HepG2 (cell line): ENCODE results near the gene SRRM1. TPM values are rescaled to one million over a fixed set of nuclear protein-coding genes. Genes with fewer than 3 reads are reported as not detected.

ENCODE experiments used
- ARHGAP35 ChIP-seq: sonication (generic); formaldehyde crosslinking; IDR thresholded peaks from 2 replicates; pipeline ENCODE4 v1.9.0; 2022; ENCODE audit warnings: mild to moderate bottlenecking, inconsistent platforms, moderate library complexity, missing genetic modification reagents, borderline replicate concordance
- BRD4 ChIP-seq: sonication (generic); formaldehyde crosslinking; IDR thresholded peaks from 2 replicates; pipeline ENCODE4 v1.4.0; 2020; ENCODE audit warnings: missing genetic modification reagents
- CHD2 ChIP-seq: IDR thresholded peaks from 2 replicates; pipeline ENCODE4 v1.6.1; 2011; ENCODE audit warnings: low read depth, low read length, improper control_type of control experiment
- DMAP1 ChIP-seq: IDR thresholded peaks from 2 replicates; pipeline ENCODE4 v1.6.1; 2016
- FOXK2 ChIP-seq: fragments of 450-650 bp; IDR thresholded peaks from 2 replicates; pipeline ENCODE4 v1.6.1; 2016
- GLMP ChIP-seq: sonication (generic); formaldehyde crosslinking; IDR thresholded peaks from 2 replicates; pipeline ENCODE4 v1.9.0; 2021; ENCODE audit warnings: missing genetic modification reagents, mild to moderate bottlenecking, borderline replicate concordance
- PHB2 ChIP-seq: fragments of 450-650 bp; IDR thresholded peaks from 2 replicates; pipeline ENCODE4 v1.6.1; 2018; ENCODE audit not compliant: partially characterized antibody
- PHF5A ChIP-seq: IDR thresholded peaks from one replicate; pipeline ENCODE4 v1.6.1; 2018; ENCODE audit warnings: low read depth, missing genetic modification reagents; ENCODE audit not compliant: unreplicated experiment
- SRSF1 ChIP-seq: fragments of 200-400 bp; formaldehyde crosslinking; optimal IDR thresholded peaks from 2 replicates; pipeline ENCODE3; 2017; ENCODE audit warnings: mild to moderate bottlenecking, low read depth, low read length, moderate library complexity
- WIZ ChIP-seq: sonication (generic); formaldehyde crosslinking; IDR thresholded peaks from 2 replicates; pipeline ENCODE4 v1.5.1; 2020; ENCODE audit warnings: mild to moderate bottlenecking, missing genetic modification reagents
- ZBTB3 ChIP-seq: sonication (generic); formaldehyde crosslinking; IDR thresholded peaks from 2 replicates; pipeline ENCODE4 v1.4.0; 2020; ENCODE audit warnings: low read depth, mild to moderate bottlenecking, moderate library complexity, missing genetic modification reagents, borderline replicate concordance
- ZNF256 ChIP-seq: sonication (generic); formaldehyde crosslinking; conservative IDR thresholded peaks from 2 replicates; pipeline ENCODE4 v1.4.0; 2020; ENCODE audit warnings: missing genetic modification reagents
- ZNF337 ChIP-seq: sonication (generic); formaldehyde crosslinking; IDR thresholded peaks from 2 replicates; pipeline ENCODE4 v1.5.1; 2020; ENCODE audit warnings: missing genetic modification reagents, low read depth, mild to moderate bottlenecking, borderline replicate concordance
- ZNF383 ChIP-seq: sonication (generic); formaldehyde crosslinking; IDR thresholded peaks from 2 replicates; pipeline ENCODE4 v1.4.0; 2020; ENCODE audit warnings: missing genetic modification reagents, mild to moderate bottlenecking, borderline replicate concordance
- ZNF747 ChIP-seq: sonication (generic); formaldehyde crosslinking; IDR thresholded peaks from 2 replicates; pipeline ENCODE4 v1.8.1; 2023; ENCODE audit warnings: missing genetic modification reagents, mild to moderate bottlenecking, borderline replicate concordance
- ZNF773 ChIP-seq: sonication (generic); formaldehyde crosslinking; IDR thresholded peaks from 2 replicates; pipeline ENCODE4 v1.4.0; 2020; ENCODE audit warnings: missing genetic modification reagents, borderline replicate concordance
- ZSCAN21 ChIP-seq: sonication (generic); formaldehyde crosslinking; IDR thresholded peaks from 2 replicates; pipeline ENCODE4 v1.8.0; 2022; ENCODE audit warnings: mild to moderate bottlenecking, missing genetic modification reagents, moderate library complexity, borderline replicate concordance
- polyA plus RNA-seq, 8 experiments: library from polyadenylated mRNA; depleted of rRNA in 3 of 8; stranded (reverse) in 7 of 8; unstranded in 1 of 8; fragments of >200 nt; fragmentation: Illumina TruSeq in 4 of 8; extraction: Trizol in 4 of 8; gene quantifications; 2 replicates each; pipeline versions ENCODE4 v1.2.1 to v1.2.3, GENCODE V29; 2011 to 2016; ENCODE audit warnings: low read depth in 4 of 8, missing spikeins in 1 of 8, mixed read lengths in 1 of 8; ENCODE audit not compliant: insufficient read depth in 1 of 8
- total RNA-seq, 5 experiments: library from RNA; depleted of rRNA; stranded (reverse); fragments of >200 nt; fragmentation: Illumina TruSeq; extraction: Trizol; gene quantifications; 2 replicates each; pipeline ENCODE4 v1.2.3, GENCODE V29; 2016; ENCODE audit warnings: low read depth in 1 of 5
- TF ChIP-seq, protein P1 (sequence below): sonication (generic); formaldehyde crosslinking; IDR thresholded peaks from 2 replicates; pipeline ENCODE4 v1.9.0; 2021; ENCODE audit warnings: missing genetic modification reagents, borderline replicate concordance
- TF ChIP-seq, protein P2 (sequence below): sonication (generic); formaldehyde crosslinking; IDR thresholded peaks from 2 replicates; pipeline ENCODE4 v1.8.0; 2022; ENCODE audit warnings: mild to moderate bottlenecking, missing genetic modification reagents, moderate library complexity
- TF ChIP-seq, protein P3 (sequence below): sonication (generic); formaldehyde crosslinking; IDR thresholded peaks from 2 replicates; pipeline ENCODE4 v1.5.0; 2020; ENCODE audit warnings: mild to moderate bottlenecking, missing genetic modification reagents
- TF ChIP-seq, protein P4 (sequence below): sonication (generic); formaldehyde crosslinking; IDR thresholded peaks from 2 replicates; pipeline ENCODE4 v1.4.0; 2020; ENCODE audit warnings: missing genetic modification reagents

Gene SRRM1
- total and polyA plus RNA-seq, 2 of the 13 experiments (the other 11 are each of a cell fraction or from before 2014, with no cell fraction given) = 31.6 to 44.5 TPM

DNA sequence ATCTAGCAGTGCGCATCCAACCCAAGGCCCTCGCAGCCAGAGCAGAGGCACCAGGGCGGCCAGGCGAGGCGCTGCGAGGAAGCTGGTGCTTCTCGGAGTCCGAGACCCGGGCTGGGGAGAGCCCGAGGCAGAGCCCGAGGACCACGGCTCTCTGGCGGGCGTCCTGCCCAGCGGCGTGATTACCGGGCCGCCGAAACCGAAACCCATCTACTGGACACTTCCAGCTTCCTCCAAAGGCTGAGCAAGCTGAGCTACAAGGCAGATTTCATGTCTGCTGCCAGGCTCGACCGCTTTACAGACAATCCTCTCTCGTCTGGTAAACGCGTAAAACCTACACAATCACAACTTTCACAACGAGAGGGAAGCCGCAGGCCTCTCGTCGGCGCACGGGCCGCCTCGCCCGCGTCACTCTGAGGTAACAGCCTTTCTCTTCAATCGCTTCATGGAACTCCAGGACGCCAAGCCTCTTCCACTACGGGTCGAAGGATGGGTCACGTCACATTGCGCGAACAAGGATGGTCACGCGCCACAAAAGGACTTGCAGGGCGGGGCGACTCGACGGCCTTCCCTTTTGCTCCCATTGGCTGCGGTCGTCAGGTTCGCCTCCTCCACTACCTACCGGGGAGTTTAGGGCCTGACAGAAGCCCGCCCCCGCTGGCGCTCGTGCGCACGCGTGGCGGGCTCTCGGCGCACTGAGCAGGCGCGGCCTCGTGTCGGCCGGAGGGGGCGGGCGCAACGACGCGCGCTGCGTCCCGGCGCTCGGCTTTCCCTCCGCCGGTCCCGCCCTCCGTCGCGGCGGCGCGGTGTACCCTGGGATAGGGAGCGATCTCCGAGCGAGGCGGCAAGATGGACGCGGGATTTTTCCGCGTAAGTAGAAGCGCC is at the start of gene SRRM1 (continued):
- no peak for TF ChIP-seq PHB2
- TF ChIP-seq BRD4 (CRISPR knock-in tag) = peak; percentile 91
- TF ChIP-seq ZBTB3 (CRISPR knock-in tag) = no peak
- no peak for TF ChIP-seq ZNF337
- no peak for TF ChIP-seq GLMP (CRISPR knock-in tag)
- peak; percentile 6; the same call in 1 of the 2 replicates for TF ChIP-seq ARHGAP35 (CRISPR knock-in tag)
- 0 out of 2 replicates have a peak, but pooled peaks have one; percentile 53 for TF ChIP-seq WIZ (CRISPR knock-in tag)
- TF ChIP-seq, protein P1, sequence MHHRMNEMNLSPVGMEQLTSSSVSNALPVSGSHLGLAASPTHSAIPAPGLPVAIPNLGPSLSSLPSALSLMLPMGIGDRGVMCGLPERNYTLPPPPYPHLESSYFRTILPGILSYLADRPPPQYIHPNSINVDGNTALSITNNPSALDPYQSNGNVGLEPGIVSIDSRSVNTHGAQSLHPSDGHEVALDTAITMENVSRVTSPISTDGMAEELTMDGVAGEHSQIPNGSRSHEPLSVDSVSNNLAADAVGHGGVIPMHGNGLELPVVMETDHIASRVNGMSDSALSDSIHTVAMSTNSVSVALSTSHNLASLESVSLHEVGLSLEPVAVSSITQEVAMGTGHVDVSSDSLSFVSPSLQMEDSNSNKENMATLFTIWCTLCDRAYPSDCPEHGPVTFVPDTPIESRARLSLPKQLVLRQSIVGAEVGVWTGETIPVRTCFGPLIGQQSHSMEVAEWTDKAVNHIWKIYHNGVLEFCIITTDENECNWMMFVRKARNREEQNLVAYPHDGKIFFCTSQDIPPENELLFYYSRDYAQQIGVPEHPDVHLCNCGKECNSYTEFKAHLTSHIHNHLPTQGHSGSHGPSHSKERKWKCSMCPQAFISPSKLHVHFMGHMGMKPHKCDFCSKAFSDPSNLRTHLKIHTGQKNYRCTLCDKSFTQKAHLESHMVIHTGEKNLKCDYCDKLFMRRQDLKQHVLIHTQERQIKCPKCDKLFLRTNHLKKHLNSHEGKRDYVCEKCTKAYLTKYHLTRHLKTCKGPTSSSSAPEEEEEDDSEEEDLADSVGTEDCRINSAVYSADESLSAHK (CRISPR knock-in tag) = no peak
- TF ChIP-seq ZNF256 (CRISPR knock-in tag) = peak; percentile 37; the same call in 1 of the 2 replicates
- peak; percentile 74 for TF ChIP-seq DMAP1 (CRISPR knock-in tag)
- TF ChIP-seq PHF5A (CRISPR knock-in tag) = no peak
- TF ChIP-seq, protein P2, sequence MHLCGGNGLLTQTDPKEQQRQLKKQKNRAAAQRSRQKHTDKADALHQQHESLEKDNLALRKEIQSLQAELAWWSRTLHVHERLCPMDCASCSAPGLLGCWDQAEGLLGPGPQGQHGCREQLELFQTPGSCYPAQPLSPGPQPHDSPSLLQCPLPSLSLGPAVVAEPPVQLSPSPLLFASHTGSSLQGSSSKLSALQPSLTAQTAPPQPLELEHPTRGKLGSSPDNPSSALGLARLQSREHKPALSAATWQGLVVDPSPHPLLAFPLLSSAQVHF = 0 out of 2 replicates have a peak, but pooled peaks have one; percentile 49
- TF ChIP-seq, protein P3, sequence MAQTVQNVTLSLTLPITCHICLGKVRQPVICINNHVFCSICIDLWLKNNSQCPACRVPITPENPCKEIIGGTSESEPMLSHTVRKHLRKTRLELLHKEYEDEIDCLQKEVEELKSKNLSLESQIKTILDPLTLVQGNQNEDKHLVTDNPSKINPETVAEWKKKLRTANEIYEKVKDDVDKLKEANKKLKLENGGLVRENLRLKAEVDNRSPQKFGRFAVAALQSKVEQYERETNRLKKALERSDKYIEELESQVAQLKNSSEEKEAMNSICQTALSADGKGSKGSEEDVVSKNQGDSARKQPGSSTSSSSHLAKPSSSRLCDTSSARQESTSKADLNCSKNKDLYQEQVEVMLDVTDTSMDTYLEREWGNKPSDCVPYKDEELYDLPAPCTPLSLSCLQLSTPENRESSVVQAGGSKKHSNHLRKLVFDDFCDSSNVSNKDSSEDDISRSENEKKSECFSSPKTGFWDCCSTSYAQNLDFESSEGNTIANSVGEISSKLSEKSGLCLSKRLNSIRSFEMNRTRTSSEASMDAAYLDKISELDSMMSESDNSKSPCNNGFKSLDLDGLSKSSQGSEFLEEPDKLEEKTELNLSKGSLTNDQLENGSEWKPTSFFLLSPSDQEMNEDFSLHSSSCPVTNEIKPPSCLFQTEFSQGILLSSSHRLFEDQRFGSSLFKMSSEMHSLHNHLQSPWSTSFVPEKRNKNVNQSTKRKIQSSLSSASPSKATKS (CRISPR knock-in tag) = 0 out of 2 replicates have a peak, but pooled peaks have one; percentile 36
- TF ChIP-seq CHD2 = peak; percentile 10; the same call in 1 of the 2 replicates
- no peak for TF ChIP-seq ZNF747 (CRISPR knock-in tag)
- TF ChIP-seq, protein P4, sequence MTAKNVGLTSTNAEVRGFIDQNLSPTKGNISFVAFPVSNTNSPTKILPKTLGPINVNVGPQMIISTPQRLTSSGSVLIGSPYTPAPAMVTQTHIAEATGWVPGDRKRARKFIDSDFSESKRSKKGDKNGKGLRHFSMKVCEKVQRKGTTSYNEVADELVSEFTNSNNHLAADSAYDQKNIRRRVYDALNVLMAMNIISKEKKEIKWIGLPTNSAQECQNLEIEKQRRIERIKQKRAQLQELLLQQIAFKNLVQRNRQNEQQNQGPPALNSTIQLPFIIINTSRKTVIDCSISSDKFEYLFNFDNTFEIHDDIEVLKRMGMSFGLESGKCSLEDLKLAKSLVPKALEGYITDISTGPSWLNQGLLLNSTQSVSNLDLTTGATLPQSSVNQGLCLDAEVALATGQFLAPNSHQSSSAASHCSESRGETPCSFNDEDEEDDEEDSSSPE (CRISPR knock-in tag) = peak; percentile 61
- TF ChIP-seq ZNF773 (CRISPR knock-in tag) = 0 out of 2 replicates have a peak, but pooled peaks have one; percentile 72
- TF ChIP-seq FOXK2 = no peak
- TF ChIP-seq SRSF1 = no peak
- peak; percentile 88 for TF ChIP-seq ZSCAN21
- TF ChIP-seq ZNF383 (CRISPR knock-in tag) = no peak
